GM12878 (cell line): ENCODE measurements around the gene B4GALT7. TPM values are rescaled to one million over a fixed set of nuclear protein-coding genes. Genes with fewer than 3 reads are reported as not detected.

Experiments
- ATAC-seq: fragments of 200-7000 bp; cut with Tn5 transposase; 3 replicates; pipeline ENCODE4 v1.9.1; 2020; ENCODE audit warnings: mild to moderate bottlenecking, moderate library complexity
- BruUV-seq: library from RNA; stranded (reverse); fragments of 400-500 nt; replicated peaks from 2 replicates; lab custom pipeline; 2021; lab: Mats Ljungman, UMichigan
- CTCF ChIA-PET: fragments of 300-600 bp; sonication (Branson Sonifier 250); formaldehyde crosslinking; extraction: SDS; loops from one replicate; lab custom pipeline; 2021; ENCODE audit warnings: inconsistent platforms; lab: Yijun Ruan, JAX
- POLR2A ChIA-PET: fragments of 350-600 bp; formaldehyde crosslinking; extraction: SDS; loops from one replicate; lab custom pipeline; 2021; ENCODE audit warnings: inconsistent platforms; lab: Charles Lee
- RAD21 ChIA-PET: fragments of 300-600 bp; sonication (Branson Sonifier 250); formaldehyde crosslinking; loops from one replicate; lab custom pipeline; 2023; ENCODE audit warnings: antibody characterized with exemption; ENCODE audit not compliant: unreplicated experiment; lab: Charles Lee
- SMC1A ChIA-PET: fragments of 300-600 bp; sonication (Branson Sonifier 250); formaldehyde crosslinking; loops from one replicate; lab custom pipeline; 2023; ENCODE audit not compliant: unreplicated experiment, uncharacterized antibody; lab: Charles Lee
- DNase-seq: peaks from one replicate; pipeline ENCODE4 v3.0.0-alpha.2; 2011; ENCODE audit warnings: low read depth, low spot score
- FAIRE-seq: peaks from 3 replicates; lab custom pipeline; 2011; peaks lifted over from hg19 to GRCh38; lab: Jason Lieb, UNC
- H2AFZ ChIP-seq: 2 replicates; pipeline ENCODE4 v1.6.0; 2011; ENCODE audit warnings: low read depth, low read length, control low read depth; ENCODE audit not compliant: control insufficient read depth
- H3K27ac ChIP-seq: 2 replicates; pipeline ENCODE4 v1.5.1; 2011; ENCODE audit warnings: control low read depth; ENCODE audit not compliant: control insufficient read depth, insufficient read depth
- H3K27me3 ChIP-seq, 2 experiments: replicated peaks in 1 of 2; 2 replicates each; pipeline versions ENCODE4 v1.6.0 to v1.6.1; 2011; ENCODE audit warnings: low read length in 1 of 2; ENCODE audit not compliant: control insufficient read depth in 2 of 2, insufficient read depth in 2 of 2
- H3K36me3 ChIP-seq, 2 experiments: 2 replicates each; pipeline ENCODE4 v1.5.1; 2011; ENCODE audit warnings: low read length in 1 of 2; ENCODE audit not compliant: control insufficient read depth in 2 of 2, insufficient read depth in 2 of 2
- H3K4me1 ChIP-seq: 2 replicates; pipeline ENCODE4 v1.6.1; 2011; ENCODE audit warnings: mild to moderate bottlenecking, low read length, moderate library complexity, mixed read lengths; ENCODE audit not compliant: control insufficient read depth, insufficient read depth
- H3K4me2 ChIP-seq: 2 replicates; pipeline ENCODE4 v1.6.0; 2011; ENCODE audit warnings: control low read depth; ENCODE audit not compliant: control insufficient read depth, insufficient read depth
- H3K4me3 ChIP-seq: fragments of 200-600 bp; sonication (generic); 2 replicates; pipeline ENCODE4 v1.5.1; 2016
- H3K79me2 ChIP-seq: 2 replicates; pipeline ENCODE4 v1.6.0; 2011; ENCODE audit warnings: low read length; ENCODE audit not compliant: control insufficient read depth, insufficient read depth
- H3K9ac ChIP-seq: 2 replicates; pipeline ENCODE4 v1.8.0; 2011; ENCODE audit warnings: low read length, control low read depth, mixed read lengths; ENCODE audit not compliant: control insufficient read depth, insufficient read depth
- H3K9me3 ChIP-seq: replicated peaks from 3 replicates; pipeline ENCODE4 v1.5.1; 2011; ENCODE audit warnings: mild to moderate bottlenecking, low read length; ENCODE audit not compliant: control insufficient read depth, insufficient read depth
- H4K20me1 ChIP-seq: 2 replicates; pipeline ENCODE4 v1.6.0; 2011; ENCODE audit not compliant: control insufficient read depth, insufficient read depth
- JUNB ChIP-seq: IDR thresholded peaks from 2 replicates; pipeline ENCODE4 v1.6.1; 2016; ENCODE audit warnings: antibody characterized with exemption, mild to moderate bottlenecking
- JUND ChIP-seq: IDR thresholded peaks from 2 replicates; pipeline ENCODE4 v1.6.1; 2012; ENCODE audit warnings: low read depth, mild to moderate bottlenecking, low read length, improper control_type of control experiment, moderate library complexity
- MEF2A ChIP-seq: IDR thresholded peaks from 2 replicates; pipeline ENCODE4 v1.6.1; 2011; ENCODE audit warnings: low read depth, mild to moderate bottlenecking, low read length, moderate library complexity; ENCODE audit not compliant: insufficient read depth
- MEF2B ChIP-seq: fragments of 450-650 bp; IDR thresholded peaks from 2 replicates; pipeline ENCODE4 v1.6.1; 2018; ENCODE audit warnings: mild to moderate bottlenecking, moderate library complexity; ENCODE audit not compliant: partially characterized antibody, poor library complexity, severe bottlenecking
- MTA3 ChIP-seq: IDR thresholded peaks from 2 replicates; pipeline ENCODE4 v1.6.1; 2012; ENCODE audit warnings: low read length, inconsistent platforms, borderline replicate concordance
- MYC ChIP-seq: IDR thresholded peaks from 2 replicates; pipeline ENCODE4 v1.6.1; 2011; ENCODE audit warnings: mild to moderate bottlenecking, low read length, moderate library complexity, inconsistent platforms; ENCODE audit not compliant: insufficient read depth, insufficient replicate concordance, insufficient read length, severe bottlenecking
- NFYA ChIP-seq: IDR thresholded peaks from 2 replicates; pipeline ENCODE4 v1.6.1; 2011; ENCODE audit warnings: low read depth, mild to moderate bottlenecking, low read length, improper control_type of control experiment, borderline replicate concordance
- SIN3A ChIP-seq: IDR thresholded peaks from 2 replicates; pipeline ENCODE4 v1.6.1; 2012; ENCODE audit warnings: low read depth, low read length, improper control_type of control experiment
- SRF ChIP-seq, 2 experiments: IDR thresholded peaks; 2 replicates each; pipeline ENCODE4 v1.6.1; 2011; ENCODE audit warnings: low read depth in 2 of 2, low read length in 2 of 2, mild to moderate bottlenecking in 1 of 2, moderate library complexity in 1 of 2
- YY1 ChIP-seq: IDR thresholded peaks from 2 replicates; pipeline ENCODE4 v1.6.1; 2011; ENCODE audit warnings: low read depth, mild to moderate bottlenecking, low read length
- WGBS: methylation state at CpG from one replicate; pipeline ENCODE4 v1.1.6; 2016; ENCODE audit warnings: low lambda C conversion rate; ENCODE audit not compliant: insufficient replicate concordance, insufficient coverage; ENCODE audit errors: missing lambda C conversion rate; 5-methylcytosine and 5-hydroxymethylcytosine counted together
- in situ Hi-C: fragments of 300-500 bp; cut with MboI; formaldehyde crosslinking; loops from 9 replicates; pipeline ENCODE4 v1.14.3; 2018; ENCODE audit warnings: mixed read lengths
- intact Hi-C: fragments of 100-400 bp; cut with micrococcal nuclease; formaldehyde crosslinking; loops from one replicate; pipeline ENCODE4 v1.14.2; 2022; ENCODE audit not compliant: unreplicated experiment
- polyA plus RNA-seq, 11 experiments: library from polyadenylated mRNA; depleted of rRNA in 4 of 11; unstranded in 6 of 11; stranded (reverse) in 5 of 11; fragments of >200 nt; fragmentation: Nextera tagmentation in 4 of 11; fragmentation: Illumina TruSeq in 1 of 11; extraction: Ambion mirVana in 4 of 11; extraction: Trizol in 1 of 11; gene quantifications; 1 replicate in 1 of 11; 2 replicates in 10 of 11; pipeline versions ENCODE4 v1.2.1 to v1.2.3, GENCODE V29; 2011 to 2016; ENCODE audit warnings: inconsistent platforms in 2 of 11, missing spikeins in 2 of 11, low read depth in 1 of 11
- total RNA-seq, 4 experiments: library from RNA; depleted of rRNA in 3 of 4; stranded (reverse); fragments of >200 nt in 3 of 4; fragmentation: Illumina TruSeq in 1 of 4; extraction: Trizol in 1 of 4; gene quantifications; 2 replicates each; pipeline versions ENCODE4 v1.2.1 to v1.2.3, GENCODE V29; 2013 to 2021
- TF ChIP-seq, protein P1 (sequence below): fragments of 450-650 bp; IDR thresholded peaks from 2 replicates; pipeline ENCODE4 v1.6.1; 2014; ENCODE audit warnings: mild to moderate bottlenecking
- TF ChIP-seq, protein P2 (sequence below): IDR thresholded peaks from 2 replicates; pipeline ENCODE4 v1.6.1; 2011; ENCODE audit warnings: low read depth, mild to moderate bottlenecking, low read length, moderate library complexity, borderline replicate concordance; ENCODE audit errors: extremely low read depth
- TF ChIP-seq, protein P3 (sequence below): IDR thresholded peaks from 2 replicates; pipeline ENCODE4 v1.6.1; 2012; ENCODE audit warnings: low read depth, low read length, improper control_type of control experiment
- TF ChIP-seq, protein P4 (sequence below): fragments of 450-650 bp; formaldehyde crosslinking; IDR thresholded peaks from 2 replicates; pipeline ENCODE4 v1.4.0; 2022; ENCODE audit warnings: mild to moderate bottlenecking, moderate library complexity
- TF ChIP-seq, protein P5 (sequence below): fragments of 450-650 bp; IDR thresholded peaks from 2 replicates; pipeline ENCODE4 v1.6.1; 2016; ENCODE audit warnings: mild to moderate bottlenecking

B4GALT7 gene
- total and polyA plus RNA-seq, 10 of the 15 experiments (the other 5 are each of a cell fraction or from before 2014, with no cell fraction given): 0.34 to 27.3 (median 16.4) TPM

DNA sequence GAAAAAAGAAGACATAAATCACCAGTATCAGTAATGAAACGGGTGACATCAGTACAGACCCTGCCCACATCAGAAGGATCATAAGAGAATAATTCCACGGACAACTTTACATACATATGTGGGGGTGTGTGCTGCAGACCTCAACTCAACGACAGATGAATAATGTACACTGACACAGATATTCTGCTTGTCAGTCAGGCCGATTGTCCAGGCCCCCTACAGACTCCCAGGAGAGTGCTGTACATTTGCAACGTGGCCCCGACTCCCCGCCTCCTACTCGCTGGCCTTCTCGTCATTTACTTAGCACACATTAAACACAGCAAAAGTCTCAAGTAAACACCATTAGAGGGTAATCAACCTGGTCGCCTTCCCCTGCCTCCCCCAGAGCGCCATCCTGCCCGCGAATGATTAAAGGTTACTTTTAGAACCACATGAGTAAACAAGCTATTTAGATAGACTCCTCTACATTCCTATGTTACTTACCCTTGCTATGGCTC is 11.5 kb upstream of the B4GALT7 start:
- no peak overlapping the region for H2AFZ ChIP-seq
- H4K20me1 ChIP-seq: no peaks in the 10 kb centered on the region
- 26% methylated on average over 13 of the region's 13 CpGs for WGBS
- DNase-seq (no peak), FAIRE-seq (no peak), ATAC-seq (no peak)
- no peak overlapping the region for H3K4me2 ChIP-seq
- POLR2A ChIA-PET: interaction anchor here (0.6 kb wide), 1 partner anchor 21 kb away, joined by 5 read pairs; no protein-coding TSS in a partner anchor
- no peaks in the 10 kb centered on the region for H3K27me3 ChIP-seq
- BruUV-seq: no TSS peak
- in situ Hi-C loops: no loop called here
- H3K79me2 ChIP-seq: peaks cover 14% of the 10 kb centered on the region
- RAD21 ChIA-PET: no interaction called here
- CTCF ChIA-PET: interaction anchor here (0.9 kb wide), 1 partner anchor 87 kb away, joined by 3 read pairs; no protein-coding TSS in a partner anchor
- intact Hi-C loops: no loop called here
- peaks cover 3% of the 10 kb centered on the region for H3K4me1 ChIP-seq
- no peak overlapping the region for H3K27ac ChIP-seq
- H3K4me3 ChIP-seq: no peak overlapping the region
- SMC1A ChIA-PET: no interaction called here
- H3K9ac ChIP-seq: no peak overlapping the region
- no peaks in the 10 kb centered on the region for H3K9me3 ChIP-seq
- peaks cover 0 to 1% of the 10 kb centered on the region in 2 experiments; a peak in 1 of 4 replicates for H3K36me3 ChIP-seq
- TF ChIP-seq, protein P1, sequence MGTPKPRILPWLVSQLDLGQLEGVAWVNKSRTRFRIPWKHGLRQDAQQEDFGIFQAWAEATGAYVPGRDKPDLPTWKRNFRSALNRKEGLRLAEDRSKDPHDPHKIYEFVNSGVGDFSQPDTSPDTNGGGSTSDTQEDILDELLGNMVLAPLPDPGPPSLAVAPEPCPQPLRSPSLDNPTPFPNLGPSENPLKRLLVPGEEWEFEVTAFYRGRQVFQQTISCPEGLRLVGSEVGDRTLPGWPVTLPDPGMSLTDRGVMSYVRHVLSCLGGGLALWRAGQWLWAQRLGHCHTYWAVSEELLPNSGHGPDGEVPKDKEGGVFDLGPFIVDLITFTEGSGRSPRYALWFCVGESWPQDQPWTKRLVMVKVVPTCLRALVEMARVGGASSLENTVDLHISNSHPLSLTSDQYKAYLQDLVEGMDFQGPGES: no peak
- TF ChIP-seq, protein P2, sequence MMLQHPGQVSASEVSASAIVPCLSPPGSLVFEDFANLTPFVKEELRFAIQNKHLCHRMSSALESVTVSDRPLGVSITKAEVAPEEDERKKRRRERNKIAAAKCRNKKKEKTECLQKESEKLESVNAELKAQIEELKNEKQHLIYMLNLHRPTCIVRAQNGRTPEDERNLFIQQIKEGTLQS: no peak
- TF ChIP-seq MYC: no peak
- no peak for TF ChIP-seq NFYA
- no peak for TF ChIP-seq JUND
- TF ChIP-seq MEF2B: no peak
- no peak for TF ChIP-seq SIN3A
- no peak for TF ChIP-seq SRF (IDR thresholded peaks at IDR 0.05; ENCODE audit: low read depth in 2 of 2, low read length in 2 of 2)
- TF ChIP-seq, protein P3, sequence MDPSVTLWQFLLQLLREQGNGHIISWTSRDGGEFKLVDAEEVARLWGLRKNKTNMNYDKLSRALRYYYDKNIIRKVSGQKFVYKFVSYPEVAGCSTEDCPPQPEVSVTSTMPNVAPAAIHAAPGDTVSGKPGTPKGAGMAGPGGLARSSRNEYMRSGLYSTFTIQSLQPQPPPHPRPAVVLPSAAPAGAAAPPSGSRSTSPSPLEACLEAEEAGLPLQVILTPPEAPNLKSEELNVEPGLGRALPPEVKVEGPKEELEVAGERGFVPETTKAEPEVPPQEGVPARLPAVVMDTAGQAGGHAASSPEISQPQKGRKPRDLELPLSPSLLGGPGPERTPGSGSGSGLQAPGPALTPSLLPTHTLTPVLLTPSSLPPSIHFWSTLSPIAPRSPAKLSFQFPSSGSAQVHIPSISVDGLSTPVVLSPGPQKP: no peak
- TF ChIP-seq MTA3: no peak
- TF ChIP-seq, protein P4, sequence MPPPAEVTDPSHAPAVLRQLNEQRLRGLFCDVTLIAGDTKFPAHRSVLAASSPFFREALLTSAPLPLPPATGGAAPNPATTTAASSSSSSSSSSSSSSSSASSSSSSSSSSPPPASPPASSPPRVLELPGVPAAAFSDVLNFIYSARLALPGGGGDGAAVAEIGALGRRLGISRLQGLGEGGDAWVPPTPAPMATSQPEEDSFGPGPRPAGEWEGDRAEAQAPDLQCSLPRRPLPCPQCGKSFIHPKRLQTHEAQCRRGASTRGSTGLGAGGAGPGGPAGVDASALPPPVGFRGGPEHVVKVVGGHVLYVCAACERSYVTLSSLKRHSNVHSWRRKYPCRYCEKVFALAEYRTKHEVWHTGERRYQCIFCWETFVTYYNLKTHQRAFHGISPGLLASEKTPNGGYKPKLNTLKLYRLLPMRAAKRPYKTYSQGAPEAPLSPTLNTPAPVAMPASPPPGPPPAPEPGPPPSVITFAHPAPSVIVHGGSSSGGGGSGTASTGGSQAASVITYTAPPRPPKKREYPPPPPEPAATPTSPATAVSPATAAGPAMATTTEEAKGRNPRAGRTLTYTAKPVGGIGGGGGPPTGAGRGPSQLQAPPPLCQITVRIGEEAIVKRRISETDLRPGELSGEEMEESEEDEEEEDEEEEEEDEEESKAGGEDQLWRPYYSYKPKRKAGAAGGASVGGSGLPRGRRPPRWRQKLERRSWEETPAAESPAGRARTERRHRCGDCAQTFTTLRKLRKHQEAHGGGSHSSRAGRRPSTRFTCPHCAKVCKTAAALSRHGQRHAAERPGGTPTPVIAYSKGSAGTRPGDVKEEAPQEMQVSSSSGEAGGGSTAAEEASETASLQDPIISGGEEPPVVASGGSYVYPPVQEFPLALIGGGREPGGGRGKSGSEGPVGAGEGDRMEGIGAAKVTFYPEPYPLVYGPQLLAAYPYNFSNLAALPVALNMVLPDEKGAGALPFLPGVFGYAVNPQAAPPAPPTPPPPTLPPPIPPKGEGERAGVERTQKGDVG: no peak
- no peak for TF ChIP-seq YY1
- no peak for TF ChIP-seq JUNB
- TF ChIP-seq, protein P5, sequence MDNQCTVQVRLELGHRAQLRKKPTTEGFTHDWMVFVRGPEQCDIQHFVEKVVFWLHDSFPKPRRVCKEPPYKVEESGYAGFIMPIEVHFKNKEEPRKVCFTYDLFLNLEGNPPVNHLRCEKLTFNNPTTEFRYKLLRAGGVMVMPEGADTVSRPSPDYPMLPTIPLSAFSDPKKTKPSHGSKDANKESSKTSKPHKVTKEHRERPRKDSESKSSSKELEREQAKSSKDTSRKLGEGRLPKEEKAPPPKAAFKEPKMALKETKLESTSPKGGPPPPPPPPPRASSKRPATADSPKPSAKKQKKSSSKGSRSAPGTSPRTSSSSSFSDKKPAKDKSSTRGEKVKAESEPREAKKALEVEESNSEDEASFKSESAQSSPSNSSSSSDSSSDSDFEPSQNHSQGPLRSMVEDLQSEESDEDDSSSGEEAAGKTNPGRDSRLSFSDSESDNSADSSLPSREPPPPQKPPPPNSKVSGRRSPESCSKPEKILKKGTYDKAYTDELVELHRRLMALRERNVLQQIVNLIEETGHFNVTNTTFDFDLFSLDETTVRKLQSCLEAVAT: no peak
- no peak for TF ChIP-seq MEF2A
